GM12874 (cell line): ENCODE data around the gene GRAMD1B.

Experiments
- CTCF ChIP-seq: IDR thresholded peaks from 2 replicates; pipeline ENCODE4 v1.5.1; 2011; ENCODE audit warnings: low read depth, mild to moderate bottlenecking, control low read depth, low read length, moderate library complexity; ENCODE audit not compliant: insufficient read depth

GRAMD1B gene

GRCh38 chr11:123650901-123651300, 220.8 kb downstream of the GRAMD1B start:
- no peak for TF ChIP-seq CTCF

GRCh38 chr11:123652599-123652998, 222.5 kb downstream of the GRAMD1B start:
- TF ChIP-seq CTCF, result no peak

GRCh38 chr11:123653483-123653826, 223.4 kb downstream of the GRAMD1B start:
- no peak for TF ChIP-seq CTCF

GRCh38 chr11:123653827-123654565, 223.9 kb downstream of the GRAMD1B start:
- TF ChIP-seq CTCF, result no peak

- no peak for TF ChIP-seq CTCF
Measured at GRCh38 chr11:123654566-123655081, 224.6 kb downstream of the GRAMD1B start, which contains the start of gene SCN3B. Gene SCN3B (minus strand): TSS chr11:123654624. CDS start chr11:123653801, 823 bp downstream.

- TF ChIP-seq CTCF, result no peak
Measured at GRCh38 chr11:123659311-123659710, 229.2 kb downstream of the GRAMD1B start.

- no peak for TF ChIP-seq CTCF
Measured at GRCh38 chr11:123665306-123665705, 235.2 kb downstream of the GRAMD1B start.
